HUES48 (cell line): ENCODE data around the gene AFDN.

Experiments used
- H3K27ac ChIP-seq: one replicate; pipeline ENCODE4 v1.7.0; 2013; ENCODE audit warnings: low read depth, low read length, inconsistent platforms
- H3K27me3 ChIP-seq: 2 replicates; pipeline ENCODE4 v1.6.1; 2013; ENCODE audit warnings: mild to moderate bottlenecking, low read length; ENCODE audit not compliant: control insufficient read depth, insufficient read depth
- H3K36me3 ChIP-seq: 2 replicates; pipeline ENCODE4 v1.6.1; 2013; ENCODE audit warnings: low read length; ENCODE audit not compliant: control insufficient read depth, insufficient read depth
- H3K4me1 ChIP-seq: 2 replicates; pipeline ENCODE4 v1.6.1; 2013; ENCODE audit warnings: mild to moderate bottlenecking, low read length; ENCODE audit not compliant: control insufficient read depth, insufficient read depth
- H3K4me3 ChIP-seq: 2 replicates; pipeline ENCODE4 v1.5.1; 2013; ENCODE audit warnings: mild to moderate bottlenecking, low read depth, low read length
- H3K9ac ChIP-seq: 2 replicates; pipeline ENCODE4 v1.6.1; 2013; ENCODE audit warnings: mild to moderate bottlenecking, low read depth, low read length, moderate library complexity
- H3K9me3 ChIP-seq: 2 replicates; pipeline ENCODE4 v1.6.1; 2013; ENCODE audit warnings: low read length; ENCODE audit not compliant: control insufficient read depth, insufficient read depth

AFDN gene

DNA sequence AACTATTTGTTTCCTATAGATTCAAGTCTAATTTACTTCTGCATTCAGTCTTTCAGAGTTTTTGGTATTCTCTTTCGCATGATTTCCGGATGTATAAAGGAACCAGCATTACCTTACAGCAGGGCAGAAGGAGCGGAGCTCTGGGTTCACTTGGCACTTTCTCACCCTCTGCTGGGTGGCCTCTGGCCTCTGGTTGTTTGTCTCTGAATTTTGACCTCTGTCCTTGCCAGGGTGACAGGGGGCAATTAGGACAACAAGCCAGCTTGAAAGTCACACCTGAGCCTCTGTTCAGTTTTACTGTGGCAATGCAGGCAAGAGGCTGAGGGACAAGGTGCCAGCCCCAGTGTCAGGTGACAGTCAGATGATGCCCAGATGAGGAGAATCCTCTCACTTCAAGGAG is 101.4 kb downstream of the AFDN start:
- Histone ChIP-seq H3K9me3 (no peaks in the 10 kb centered on the region), H3K27ac (no peak overlapping the region), H3K4me3 (no peak overlapping the region), H3K27me3 (no peaks in the 10 kb centered on the region), H3K36me3 (peaks cover 87% of the 10 kb centered on the region), H3K4me1 (no peaks in the 10 kb centered on the region), H3K9ac (no peak overlapping the region)

DNA sequence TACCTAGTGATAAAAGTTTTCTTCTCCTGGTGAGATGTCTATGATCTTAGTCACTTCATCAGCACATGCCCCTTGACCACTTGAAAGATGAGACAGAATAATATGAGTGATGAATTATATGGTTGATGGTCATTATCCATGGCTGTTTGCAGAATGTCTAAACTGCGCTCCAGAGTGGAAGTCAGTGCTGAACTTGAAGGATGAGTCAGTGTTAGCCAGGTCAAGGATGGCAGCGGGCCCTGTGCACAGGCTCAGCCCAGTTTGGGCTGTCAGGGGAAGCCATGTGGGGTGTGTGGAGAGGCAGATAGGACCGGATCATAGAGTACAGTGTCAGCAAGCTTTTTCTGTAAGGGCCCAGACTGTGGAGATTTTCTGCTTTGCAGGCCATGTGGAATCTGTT is 103.6 kb downstream of the AFDN start:
- Histone ChIP-seq H3K27me3 (no peaks in the 10 kb centered on the region), H3K27ac (no peak overlapping the region), H3K9me3 (no peaks in the 10 kb centered on the region), H3K4me1 (no peaks in the 10 kb centered on the region; the same call in 1 of the 2 replicates), H3K36me3 (peaks cover 82% of the 10 kb centered on the region), H3K4me3 (no peak overlapping the region), H3K9ac (no peak overlapping the region)

DNA sequence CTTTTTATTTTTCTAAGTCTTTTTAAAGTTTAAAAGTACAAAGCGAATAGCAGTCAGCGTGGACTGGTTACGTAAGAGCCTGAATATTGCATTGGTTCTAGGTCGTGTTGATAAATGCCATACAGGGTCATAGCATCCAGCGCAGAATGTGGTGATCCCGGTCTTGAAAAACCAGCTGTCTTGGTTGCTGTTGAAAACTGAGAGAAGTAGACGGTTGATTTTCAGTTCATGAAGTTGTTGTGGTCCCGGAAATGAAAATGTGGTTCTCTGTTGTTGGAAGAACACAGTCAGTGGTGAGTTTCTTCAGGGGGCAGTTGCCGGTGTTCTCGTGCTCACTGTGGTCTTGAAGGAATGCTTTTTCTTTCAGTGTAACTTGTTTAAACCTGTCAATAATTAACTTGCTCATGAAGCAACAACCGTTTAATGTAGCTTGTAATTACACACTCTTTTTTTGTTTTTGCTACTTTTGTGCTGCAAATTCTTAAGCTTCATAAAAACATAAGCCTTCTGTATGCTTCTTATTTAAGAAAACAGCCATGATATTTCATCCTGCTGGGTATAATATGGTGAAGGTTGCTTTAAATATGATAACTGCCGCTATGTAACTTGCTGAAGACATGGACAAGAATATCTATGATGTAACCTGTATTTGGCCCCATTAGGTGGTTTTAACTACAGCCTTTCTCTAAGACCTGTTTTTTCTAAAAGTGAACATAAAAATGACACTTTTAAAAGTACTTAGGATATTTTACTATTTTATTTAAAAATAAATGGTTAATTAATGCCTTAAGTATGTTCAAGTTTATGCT is 106.0 kb downstream of the AFDN start:
- Histone ChIP-seq H3K4me1 (peaks cover 2% of the 10 kb centered on the region; the same call in 1 of the 2 replicates), H3K27ac (no peak overlapping the region), H3K9me3 (no peaks in the 10 kb centered on the region), H3K4me3 (no peak overlapping the region), H3K36me3 (peaks cover 81% of the 10 kb centered on the region), H3K9ac (no peak overlapping the region), H3K27me3 (no peaks in the 10 kb centered on the region)

DNA sequence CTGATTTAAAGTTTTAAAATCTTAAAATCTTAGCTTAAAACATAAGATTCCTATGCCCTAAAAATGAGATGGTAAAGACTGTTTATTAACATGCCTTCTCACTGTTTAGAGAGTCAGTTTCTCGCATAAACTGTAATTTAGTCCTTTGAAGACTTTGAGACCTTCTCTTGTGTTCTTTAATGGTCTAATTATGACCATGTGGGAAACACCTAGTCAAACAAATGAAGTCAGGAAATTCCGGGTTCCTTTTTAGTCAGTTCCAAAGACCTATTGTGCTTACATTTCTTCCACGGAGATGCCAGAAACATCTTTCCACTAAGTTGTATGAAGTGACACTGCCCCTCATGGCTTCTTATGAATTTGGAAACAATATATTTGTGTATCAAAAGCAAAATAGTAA is 106.6 kb downstream of the AFDN start:
- H3K9ac ChIP-seq = no peak overlapping the region
- H3K27ac ChIP-seq = no peak overlapping the region
- H3K4me3 ChIP-seq = no peak overlapping the region
- peaks cover 79% of the 10 kb centered on the region for H3K36me3 ChIP-seq
- no peaks in the 10 kb centered on the region for H3K27me3 ChIP-seq
- H3K4me1 ChIP-seq = peaks cover 7% of the 10 kb centered on the region; the same call in 1 of the 2 replicates
- H3K9me3 ChIP-seq = no peaks in the 10 kb centered on the region

DNA sequence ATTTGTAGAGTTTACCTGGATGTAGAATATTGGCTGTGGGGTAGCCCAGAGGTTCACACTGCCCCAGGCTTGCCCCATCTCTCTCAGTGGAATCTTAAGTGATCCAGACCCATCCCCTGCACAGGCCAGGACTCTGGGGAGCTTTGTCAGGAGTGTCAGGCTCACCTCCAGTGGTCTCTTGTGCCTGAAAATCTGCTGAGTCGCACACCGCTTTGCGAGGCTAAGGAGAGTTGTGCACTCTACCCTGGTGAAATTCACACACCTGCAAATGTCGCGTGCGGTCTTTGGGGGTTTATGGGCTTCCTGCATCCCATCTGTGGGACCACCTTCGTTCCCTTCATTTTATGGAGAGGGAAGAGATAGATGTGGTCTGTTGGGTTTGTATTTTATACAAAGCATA is 107.1 kb downstream of the AFDN start:
- H3K9ac ChIP-seq = no peak overlapping the region
- no peaks in the 10 kb centered on the region for H3K27me3 ChIP-seq
- H3K27ac ChIP-seq = peak overlapping the region; percentile 69
- H3K4me1 ChIP-seq = peaks cover 8% of the 10 kb centered on the region; the same call in 1 of the 2 replicates
- H3K4me3 ChIP-seq = no peak overlapping the region
- peaks cover 73% of the 10 kb centered on the region for H3K36me3 ChIP-seq
- no peaks in the 10 kb centered on the region for H3K9me3 ChIP-seq

DNA sequence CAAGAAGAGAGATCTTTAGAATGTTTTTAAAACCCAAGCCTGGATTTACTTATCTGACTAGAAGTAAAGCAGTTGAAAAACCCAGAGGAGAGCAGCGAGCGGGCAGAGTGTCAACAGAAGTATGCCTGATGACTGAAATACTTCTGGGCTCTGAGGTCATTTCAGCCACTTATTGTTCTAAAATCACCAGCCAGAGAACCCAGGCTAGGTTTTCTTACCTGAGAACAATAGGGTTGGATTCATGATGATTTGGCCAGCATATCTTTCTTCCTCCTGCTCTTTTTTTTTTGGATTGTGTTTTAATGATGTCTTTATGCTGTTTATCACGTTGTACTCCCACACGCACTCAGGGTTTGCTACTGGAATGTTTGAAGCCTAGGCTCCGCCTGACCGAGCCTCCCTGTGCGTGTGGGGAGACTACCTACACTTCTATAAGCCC is 107.7 kb downstream of the AFDN start:
- Histone ChIP-seq H3K4me3 (no peak overlapping the region), H3K27ac (peak overlapping the region; percentile 69), H3K27me3 (no peaks in the 10 kb centered on the region), H3K9ac (no peak overlapping the region), H3K4me1 (peaks cover 8% of the 10 kb centered on the region; the same call in 1 of the 2 replicates), H3K36me3 (peaks cover 70% of the 10 kb centered on the region), H3K9me3 (no peaks in the 10 kb centered on the region)

DNA sequence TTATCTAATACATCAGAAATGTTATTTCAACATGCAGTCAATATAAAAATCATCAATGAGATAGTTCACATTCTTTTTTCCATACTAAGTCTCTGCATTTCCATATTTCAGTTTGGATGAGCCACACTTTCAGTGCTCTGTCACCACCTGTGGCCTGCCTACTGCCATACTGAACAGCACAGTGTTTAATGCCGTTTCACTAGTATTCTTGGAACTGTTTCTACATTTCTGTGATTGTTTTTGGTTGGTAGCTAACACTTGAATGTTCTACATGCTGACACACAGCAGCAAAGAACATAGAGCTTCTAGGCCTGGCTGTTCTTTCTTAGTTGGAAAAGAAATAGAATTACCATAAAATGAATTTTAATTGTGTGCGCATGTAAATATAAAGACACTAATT is 109.3 kb downstream of the AFDN start:
- Histone ChIP-seq H3K9ac (no peak overlapping the region), H3K36me3 (peaks cover 60% of the 10 kb centered on the region), H3K27ac (no peak overlapping the region), H3K4me1 (peaks cover 8% of the 10 kb centered on the region; the same call in 1 of the 2 replicates), H3K27me3 (no peaks in the 10 kb centered on the region), H3K9me3 (no peaks in the 10 kb centered on the region), H3K4me3 (no peak overlapping the region)

DNA sequence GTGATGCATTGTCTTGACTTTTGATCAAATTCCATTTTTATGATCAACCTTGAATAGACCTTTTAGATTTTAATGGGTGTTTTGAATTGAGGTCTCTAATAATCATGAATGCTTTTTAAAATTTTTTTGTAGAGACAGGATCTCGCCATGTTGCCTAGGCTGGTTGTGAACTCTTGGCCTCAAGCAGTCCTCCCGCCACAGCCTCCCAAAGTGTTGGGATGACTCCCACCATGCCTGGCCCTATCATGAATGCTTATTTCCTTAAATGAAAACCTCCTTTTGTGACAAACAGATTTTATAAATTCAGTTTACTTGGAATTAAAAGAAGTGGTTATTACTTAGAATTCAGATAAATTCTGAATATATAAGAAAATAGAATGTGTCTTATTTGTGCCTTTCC is 110.6 kb downstream of the AFDN start:
- peaks cover 56% of the 10 kb centered on the region for H3K36me3 ChIP-seq
- H3K27ac ChIP-seq = peak overlapping the region; percentile 80

DNA sequence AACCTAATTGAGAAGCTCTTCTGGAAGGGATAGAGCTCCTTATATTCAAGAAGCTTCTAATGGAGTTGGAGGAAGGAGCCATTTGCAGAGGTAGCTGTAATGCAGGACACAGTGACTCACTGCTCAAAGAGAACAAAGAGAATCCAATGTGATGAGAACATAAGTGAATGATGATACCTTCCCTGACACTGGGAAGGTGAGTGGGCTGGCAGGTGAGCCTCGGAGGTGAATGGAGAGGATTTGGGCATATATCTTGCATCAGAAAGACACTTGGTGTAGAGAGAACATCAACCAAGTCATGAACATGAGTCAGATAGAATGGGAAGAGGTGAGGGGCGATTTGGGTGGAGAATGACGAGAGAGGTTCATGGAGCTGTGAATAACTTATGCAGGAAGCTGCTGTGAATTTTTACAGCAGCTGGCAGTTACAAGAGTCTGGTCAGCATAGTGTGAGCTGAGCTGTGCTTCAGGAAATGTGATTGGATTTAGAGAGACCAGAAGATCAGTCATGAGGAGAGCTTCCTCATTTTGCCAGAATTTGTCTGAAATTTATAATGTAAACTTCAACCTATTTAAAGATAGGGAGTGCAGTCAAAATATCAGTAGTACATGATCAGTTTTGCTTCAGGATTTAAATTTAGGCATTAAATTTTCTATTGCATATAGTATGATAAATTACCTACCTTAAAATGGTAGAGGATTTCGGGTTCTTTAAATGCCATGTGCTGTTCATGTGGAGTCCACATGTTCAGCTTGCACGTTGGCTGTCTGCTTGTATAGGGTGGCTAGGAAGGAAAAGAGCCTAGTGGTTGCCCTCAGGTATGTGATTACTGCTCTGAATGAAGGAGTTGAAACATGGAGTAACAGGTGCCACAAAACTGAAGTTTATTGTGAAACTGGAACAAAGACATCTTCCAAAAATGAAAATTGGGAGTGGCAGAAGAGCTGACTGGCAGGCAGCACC is 111.5 kb downstream of the AFDN start:
- Histone ChIP-seq H3K27me3 (no peaks in the 10 kb centered on the region), H3K4me1 (peaks cover 8% of the 10 kb centered on the region; the same call in 1 of the 2 replicates), H3K9ac (no peak overlapping the region), H3K4me3 (no peak overlapping the region), H3K36me3 (peaks cover 59% of the 10 kb centered on the region), H3K27ac (peak overlapping the region; percentile 80), H3K9me3 (no peaks in the 10 kb centered on the region)

More for the DNA sequence above, 110.6 kb downstream of the AFDN start:
- Histone ChIP-seq H3K9ac (no peak overlapping the region), H3K4me3 (no peak overlapping the region), H3K27me3 (no peaks in the 10 kb centered on the region), H3K9me3 (no peaks in the 10 kb centered on the region), H3K4me1 (peaks cover 8% of the 10 kb centered on the region; the same call in 1 of the 2 replicates)

DNA sequence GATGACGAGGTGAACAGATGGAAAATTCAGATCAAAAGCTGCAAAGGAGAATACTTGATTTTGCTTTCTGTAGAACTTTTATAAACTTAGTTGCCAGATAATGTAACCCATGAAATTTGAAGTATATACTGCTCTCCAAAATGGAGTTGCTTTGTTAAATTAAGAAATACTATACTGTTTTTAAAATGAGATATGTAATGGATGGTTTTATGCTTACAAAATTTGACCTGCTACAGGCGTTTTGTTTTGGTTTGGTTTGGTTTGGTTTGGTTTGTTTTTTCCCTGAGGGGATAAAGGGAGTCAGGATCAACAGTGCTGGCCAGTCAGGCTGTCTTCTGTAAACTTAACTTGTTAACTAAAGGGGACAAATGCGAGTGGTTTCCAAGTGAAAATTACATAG is 115.1 kb downstream of the AFDN start:
- H3K27ac ChIP-seq = no peak overlapping the region
- peaks cover 65% of the 10 kb centered on the region for H3K36me3 ChIP-seq
- no peak overlapping the region for H3K4me3 ChIP-seq
- no peaks in the 10 kb centered on the region for H3K27me3 ChIP-seq
- H3K4me1 ChIP-seq = 0 out of 2 replicates have a peak, but pooled peaks cover 8% of the 10 kb centered on the region
- H3K9me3 ChIP-seq = no peaks in the 10 kb centered on the region
- no peak overlapping the region for H3K9ac ChIP-seq
